Measurements from ENCODE around the gene DYNC1H1. TPM values are rescaled to one million over a fixed set of nuclear protein-coding genes. Genes with fewer than 3 reads are reported as not detected.

DYNC1H1 gene
- 783 and 852 TPM in 2 replicates for total RNA-seq

GRCh38 chr14:101964297-101965180 lies at the start of gene DYNC1H1:
DYNC1H1 (plus strand) TSS chr14:101964573; CDS start chr14:101964692, 119 bp downstream.
- peak; percentile 53 for DNase-seq (ENCODE audit: low read depth)
- Histone ChIP-seq H3K27me3 (ENCODE audit: control insufficient read depth, insufficient read depth, low read length) (no peaks in the 10 kb centered on the region), H3K4me3 (ENCODE audit: low read depth, low read length) (peak within 1 kb of the TSS; percentile 62), H3K36me3 (ENCODE audit: control insufficient read depth, insufficient read depth, low read length) (no peaks in the 10 kb centered on the region)
- no peak for TF ChIP-seq CTCF (IDR thresholded peaks at IDR 0.05; ENCODE audit: insufficient read depth, low read length, poor library complexity, severe bottlenecking)

GRCh38 chr14:101915871-101916815 lies 48.2 kb upstream of the DYNC1H1 start:
- no peak overlapping the region for H3K4me3 ChIP-seq (ENCODE audit: low read depth, low read length)
- TF ChIP-seq CTCF (IDR thresholded peaks at IDR 0.05; ENCODE audit: insufficient read depth, low read length, poor library complexity, severe bottlenecking), result no peak
- H3K27me3 ChIP-seq (ENCODE audit: control insufficient read depth, insufficient read depth, low read length), result no peaks in the 10 kb centered on the region
- no peak for DNase-seq (ENCODE audit: low read depth)
- no peaks in the 10 kb centered on the region for H3K36me3 ChIP-seq (ENCODE audit: control insufficient read depth, insufficient read depth, low read length)

DNA sequence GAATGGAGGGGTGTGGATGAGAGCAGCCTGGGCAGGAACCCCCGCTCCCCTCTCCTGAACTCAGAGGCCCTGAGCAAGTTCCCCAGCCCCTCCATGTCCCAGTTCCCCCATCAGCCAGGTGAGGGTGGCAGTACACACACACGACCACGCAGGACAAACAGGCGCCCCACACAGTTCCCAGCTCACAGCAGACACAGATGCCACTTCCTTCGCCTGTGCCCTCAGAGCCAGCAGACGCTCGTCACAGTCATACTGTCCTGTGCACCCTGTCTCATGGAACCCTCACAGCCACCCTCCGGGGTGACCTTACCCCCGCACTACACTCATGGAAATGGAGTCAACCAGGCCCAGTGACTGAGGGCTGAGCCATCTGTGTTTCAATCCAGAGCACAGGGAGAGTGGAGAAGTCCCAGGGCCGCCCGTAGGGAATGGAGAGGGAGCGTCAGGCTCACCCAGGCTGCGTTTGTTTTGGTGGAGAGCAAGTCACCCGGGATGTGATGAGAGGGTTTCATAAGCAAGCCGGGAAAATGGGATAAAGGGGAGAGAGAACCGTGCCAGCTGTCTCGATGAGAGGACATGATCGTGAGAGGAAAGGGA lies 47.5 kb upstream of the DYNC1H1 start:
- no peak for TF ChIP-seq CTCF (IDR thresholded peaks at IDR 0.05; ENCODE audit: insufficient read depth, low read length, poor library complexity, severe bottlenecking)
- Histone ChIP-seq H3K4me3 (ENCODE audit: low read depth, low read length) (no peak overlapping the region), H3K27me3 (ENCODE audit: control insufficient read depth, insufficient read depth, low read length) (no peaks in the 10 kb centered on the region), H3K36me3 (ENCODE audit: control insufficient read depth, insufficient read depth, low read length) (no peaks in the 10 kb centered on the region)
- no peak for DNase-seq (ENCODE audit: low read depth)

DNA sequence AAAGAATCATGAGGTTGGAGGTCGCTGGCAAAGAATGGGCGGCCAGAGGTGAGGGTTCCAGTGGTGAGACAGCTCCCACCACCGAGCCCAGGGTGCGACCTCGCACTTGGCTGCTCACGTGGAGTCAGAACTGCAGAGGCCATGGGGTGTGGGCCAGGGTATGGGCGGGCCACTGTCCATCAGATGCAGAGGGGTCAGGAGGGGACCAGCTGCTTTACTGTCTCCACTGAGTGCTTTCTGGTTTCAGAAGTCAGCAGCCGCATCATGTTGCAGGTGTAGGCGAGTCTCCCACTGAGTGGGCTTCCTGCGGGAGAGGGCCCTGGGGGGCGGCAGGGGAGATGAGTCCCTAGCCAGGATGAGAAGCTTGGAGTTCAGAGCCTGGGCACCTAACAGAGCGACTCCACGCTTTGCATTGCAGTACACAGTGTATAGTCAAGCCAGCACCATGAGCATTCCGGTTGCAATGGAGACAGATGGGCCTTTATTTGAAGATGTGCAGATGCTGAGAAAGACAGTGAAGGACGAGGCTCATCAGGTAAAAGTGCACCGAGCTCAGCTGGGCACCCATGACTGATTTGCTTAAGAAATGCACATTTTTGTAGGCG lies 46.9 kb upstream of the DYNC1H1 start:
- no peak overlapping the region for H3K4me3 ChIP-seq (ENCODE audit: low read depth, low read length)
- TF ChIP-seq CTCF (IDR thresholded peaks at IDR 0.05; ENCODE audit: insufficient read depth, low read length, poor library complexity, severe bottlenecking), result no peak
- H3K27me3 ChIP-seq (ENCODE audit: control insufficient read depth, insufficient read depth, low read length), result no peaks in the 10 kb centered on the region
- no peak for DNase-seq (ENCODE audit: low read depth)
- no peaks in the 10 kb centered on the region for H3K36me3 ChIP-seq (ENCODE audit: control insufficient read depth, insufficient read depth, low read length)
